Measurements from ENCODE around the gene VASP. TPM values are rescaled to one million over a fixed set of nuclear protein-coding genes. Genes with fewer than 3 reads are reported as not detected.

Gene VASP
- total and polyA plus RNA-seq, 2 experiments from 2014 or later: 60.3 to 147 TPM

GRCh38 chr19:45463241-45463640 lies 44.0 kb upstream of the VASP start (continued):
- TF ChIP-seq ZNF462 (CRISPR knock-in tag; IDR thresholded peaks at IDR 0.05): no peak
- TF ChIP-seq ZNF331 (CRISPR knock-in tag; IDR thresholded peaks at IDR 0.05; ENCODE audit: low read depth): no peak
- TF ChIP-seq POLR2AphosphoS5 (IDR thresholded peaks at IDR 0.05; ENCODE audit: low read depth): no peak
- no peak for TF ChIP-seq STAT1 (IDR thresholded peaks at IDR 0.05; ENCODE audit: unreplicated experiment)
- no peak for TF ChIP-seq NANOG (IDR thresholded peaks at IDR 0.05; ENCODE audit: borderline replicate concordance)
- TF ChIP-seq ZNF114 (CRISPR knock-in tag; IDR thresholded peaks at IDR 0.05): no peak

GRCh38 chr19:45464274-45464673 lies 43.0 kb upstream of the VASP start:
- Mint-ChIP-seq H3K9me3 (no peaks in the 10 kb centered on the region; the same call in 2 of the 3 replicates), H3K27ac (no peak overlapping the region), H3K27me3 (ENCODE audit: insufficient read depth, low read depth, poor library complexity) (peaks cover 18% of the 10 kb centered on the region), H3K36me3 (ENCODE audit: low read depth) (no peaks in the 10 kb centered on the region; the same call in 2 of the 3 replicates), H3K4me3 (no peak overlapping the region), H3K4me1 (peaks cover 10% of the 10 kb centered on the region)
- H3K36me3 ChIP-seq (ENCODE audit: insufficient read depth): no peaks in the 10 kb centered on the region
- H3K27me3 ChIP-seq (ENCODE audit: insufficient read depth): peaks cover 21% of the 10 kb centered on the region
- H3K4me3 ChIP-seq: no peak overlapping the region
- H2AFZ ChIP-seq: no peak overlapping the region
- H4K20me1 ChIP-seq (replicated peaks; ENCODE audit: insufficient read depth): no peaks in the 10 kb centered on the region; the same call in 1 of the 2 replicates
- ATAC-seq: no peak
- H3K79me2 ChIP-seq (replicated peaks; ENCODE audit: insufficient read depth): no peaks in the 10 kb centered on the region
- H3K4me1 ChIP-seq (ENCODE audit: insufficient read depth): peaks cover 9% of the 10 kb centered on the region; the same call in 1 of the 2 replicates
- H3K9me2 ChIP-seq (ENCODE audit: insufficient read depth): no peaks in the 10 kb centered on the region
- no peak overlapping the region for H3K4me2 ChIP-seq
- H3F3A ChIP-seq (replicated peaks; ENCODE audit: low read depth): peaks cover 11% of the 10 kb centered on the region
- no peak overlapping the region for H3K27ac ChIP-seq (ENCODE audit: low read depth)
- DNase-seq (ENCODE audit: low spot score): no peak
- TF ChIP-seq REST (IDR thresholded peaks at IDR 0.05; ENCODE audit: unreplicated experiment): no peak
- no peak for TF ChIP-seq EZH2phosphoT487 (IDR thresholded peaks at IDR 0.05; ENCODE audit: unreplicated experiment)
- TF ChIP-seq STAT1 (IDR thresholded peaks at IDR 0.05; ENCODE audit: unreplicated experiment): no peak
- no peak for TF ChIP-seq NANOG (IDR thresholded peaks at IDR 0.05; ENCODE audit: borderline replicate concordance)
- no peak for TF ChIP-seq EZH2 (IDR thresholded peaks at IDR 0.05; ENCODE audit: low read depth, unreplicated experiment)
- TF ChIP-seq CREB1 (CRISPR knock-in tag; IDR thresholded peaks at IDR 0.05; ENCODE audit: low read depth): no peak
- TF ChIP-seq CTCF (conservative IDR thresholded peaks at IDR 0.05; ENCODE audit: low read depth in 2 of 2): no peak
- no peak for TF ChIP-seq ZNF114 (CRISPR knock-in tag; IDR thresholded peaks at IDR 0.05)
- TF ChIP-seq ZNF331 (CRISPR knock-in tag; IDR thresholded peaks at IDR 0.05; ENCODE audit: low read depth): no peak
- no peak for TF ChIP-seq POLR2AphosphoS5 (IDR thresholded peaks at IDR 0.05; ENCODE audit: low read depth)

Data from GM23338 (cell line).